Stimulated activated naive CD8-positive, alpha-beta T cell treated with anti-CD3 and anti-CD28 coated beads, Interleukin-15, Interleukin-2, amounts not matched to agents 100 ng/mL and 50 ng/mL, for 24 hours (primary cell): Measurements from ENCODE around the gene ATP8A2.

ENCODE experiments used
- H3K27ac Mint-ChIP-seq: one replicate; pipeline ENCODE4 v1.8.0; 2021; ENCODE audit warnings: mild to moderate bottlenecking, mixed read lengths
- H3K27me3 Mint-ChIP-seq: one replicate; pipeline ENCODE4 v1.8.0; 2021; ENCODE audit warnings: mixed read lengths
- H3K36me3 Mint-ChIP-seq: one replicate; pipeline ENCODE4 v1.8.0; 2021; ENCODE audit warnings: low read depth, mixed read lengths
- H3K4me1 Mint-ChIP-seq: one replicate; pipeline ENCODE4 v1.8.0; 2021; ENCODE audit warnings: low read depth, mixed read lengths
- H3K4me3 Mint-ChIP-seq: one replicate; pipeline ENCODE4 v1.8.0; 2021; ENCODE audit warnings: mild to moderate bottlenecking, mixed read lengths
- H3K9me3 Mint-ChIP-seq: one replicate; pipeline ENCODE4 v1.8.0; 2021; ENCODE audit warnings: mixed read lengths

ATP8A2 gene

GRCh38 chr13:25847145-25847544 is 475.4 kb downstream of the ATP8A2 start:
- Mint-ChIP-seq H3K27me3 (peaks cover under 1% of the 10 kb centered on the region), H3K4me1 (peaks cover 42% of the 10 kb centered on the region), H3K27ac (no peak overlapping the region), H3K9me3 (no peaks in the 10 kb centered on the region), H3K36me3 (no peaks in the 10 kb centered on the region), H3K4me3 (no peak overlapping the region)

GRCh38 chr13:25847635-25848626 is 476.2 kb downstream of the ATP8A2 start:
- Mint-ChIP-seq H3K4me1 (peaks cover 42% of the 10 kb centered on the region), H3K36me3 (no peaks in the 10 kb centered on the region), H3K4me3 (no peak overlapping the region), H3K9me3 (no peaks in the 10 kb centered on the region), H3K27ac (peak overlapping the region; percentile 36), H3K27me3 (no peaks in the 10 kb centered on the region)

GRCh38 chr13:25848812-25849745 is 477.3 kb downstream of the ATP8A2 start:
- Mint-ChIP-seq H3K36me3 (no peaks in the 10 kb centered on the region), H3K27me3 (no peaks in the 10 kb centered on the region), H3K27ac (no peak overlapping the region), H3K4me3 (no peak overlapping the region), H3K9me3 (no peaks in the 10 kb centered on the region), H3K4me1 (peaks cover 42% of the 10 kb centered on the region)

GRCh38 chr13:25857830-25858229 is 486.1 kb downstream of the ATP8A2 start:
- Mint-ChIP-seq H3K9me3 (no peaks in the 10 kb centered on the region), H3K27ac (no peak overlapping the region), H3K4me3 (no peak overlapping the region), H3K36me3 (no peaks in the 10 kb centered on the region), H3K27me3 (no peaks in the 10 kb centered on the region), H3K4me1 (no peaks in the 10 kb centered on the region)

GRCh38 chr13:25859528-25859927 is 487.8 kb downstream of the ATP8A2 start:
- H3K9me3 Mint-ChIP-seq: no peaks in the 10 kb centered on the region
- H3K27me3 Mint-ChIP-seq: no peaks in the 10 kb centered on the region
- H3K4me1 Mint-ChIP-seq: no peaks in the 10 kb centered on the region
- H3K36me3 Mint-ChIP-seq: no peaks in the 10 kb centered on the region
- no peak overlapping the region for H3K27ac Mint-ChIP-seq
- no peak overlapping the region for H3K4me3 Mint-ChIP-seq

- no peaks in the 10 kb centered on the region for H3K9me3 Mint-ChIP-seq
- no peaks in the 10 kb centered on the region for H3K27me3 Mint-ChIP-seq
- no peak overlapping the region for H3K27ac Mint-ChIP-seq
- H3K4me3 Mint-ChIP-seq: no peak overlapping the region
- H3K4me1 Mint-ChIP-seq: no peaks in the 10 kb centered on the region
- H3K36me3 Mint-ChIP-seq: no peaks in the 10 kb centered on the region
These were observed 488.5 kb downstream of the ATP8A2 start for GRCh38 chr13:25860265-25860664.

- H3K27me3 Mint-ChIP-seq: no peaks in the 10 kb centered on the region
- no peaks in the 10 kb centered on the region for H3K4me1 Mint-ChIP-seq
- no peak overlapping the region for H3K27ac Mint-ChIP-seq
- H3K36me3 Mint-ChIP-seq: no peaks in the 10 kb centered on the region
- H3K9me3 Mint-ChIP-seq: no peaks in the 10 kb centered on the region
- no peak overlapping the region for H3K4me3 Mint-ChIP-seq
These were observed 489.1 kb downstream of the ATP8A2 start for GRCh38 chr13:25860862-25861261.

- no peaks in the 10 kb centered on the region for H3K4me1 Mint-ChIP-seq
- H3K9me3 Mint-ChIP-seq: no peaks in the 10 kb centered on the region
- no peaks in the 10 kb centered on the region for H3K27me3 Mint-ChIP-seq
- H3K36me3 Mint-ChIP-seq: no peaks in the 10 kb centered on the region
- no peak overlapping the region for H3K4me3 Mint-ChIP-seq
- H3K27ac Mint-ChIP-seq: no peak overlapping the region
These were observed 490.4 kb downstream of the ATP8A2 start for GRCh38 chr13:25862156-25862555.

GRCh38 chr13:25864116-25864515 is 492.3 kb downstream of the ATP8A2 start:
- Mint-ChIP-seq H3K27ac (no peak overlapping the region), H3K4me3 (no peak overlapping the region), H3K4me1 (peaks cover 2% of the 10 kb centered on the region), H3K36me3 (no peaks in the 10 kb centered on the region), H3K9me3 (no peaks in the 10 kb centered on the region), H3K27me3 (no peaks in the 10 kb centered on the region)

- H3K27ac Mint-ChIP-seq: no peak overlapping the region
- no peaks in the 10 kb centered on the region for H3K27me3 Mint-ChIP-seq
- peaks cover 2% of the 10 kb centered on the region for H3K4me1 Mint-ChIP-seq
- H3K9me3 Mint-ChIP-seq: no peaks in the 10 kb centered on the region
- no peak overlapping the region for H3K4me3 Mint-ChIP-seq
- H3K36me3 Mint-ChIP-seq: no peaks in the 10 kb centered on the region
These were observed 493.2 kb downstream of the ATP8A2 start for GRCh38 chr13:25864936-25865335.

- Mint-ChIP-seq H3K27me3 (no peaks in the 10 kb centered on the region), H3K4me3 (no peak overlapping the region), H3K36me3 (no peaks in the 10 kb centered on the region), H3K27ac (no peak overlapping the region), H3K4me1 (peaks cover 2% of the 10 kb centered on the region), H3K9me3 (no peaks in the 10 kb centered on the region)
These were observed 493.6 kb downstream of the ATP8A2 start for GRCh38 chr13:25865391-25865790.

GRCh38 chr13:25867038-25867437 is 495.3 kb downstream of the ATP8A2 start:
- no peaks in the 10 kb centered on the region for H3K27me3 Mint-ChIP-seq
- H3K4me3 Mint-ChIP-seq: no peak overlapping the region
- H3K4me1 Mint-ChIP-seq: peaks cover 19% of the 10 kb centered on the region
- H3K9me3 Mint-ChIP-seq: no peaks in the 10 kb centered on the region
- no peaks in the 10 kb centered on the region for H3K36me3 Mint-ChIP-seq
- no peak overlapping the region for H3K27ac Mint-ChIP-seq

GRCh38 chr13:25868490-25868889 is 496.7 kb downstream of the ATP8A2 start:
- H3K9me3 Mint-ChIP-seq: no peaks in the 10 kb centered on the region
- no peaks in the 10 kb centered on the region for H3K27me3 Mint-ChIP-seq
- H3K27ac Mint-ChIP-seq: no peak overlapping the region
- peaks cover 32% of the 10 kb centered on the region for H3K4me1 Mint-ChIP-seq
- H3K4me3 Mint-ChIP-seq: no peak overlapping the region
- no peaks in the 10 kb centered on the region for H3K36me3 Mint-ChIP-seq

- peaks cover 5% of the 10 kb centered on the region for H3K9me3 Mint-ChIP-seq
- H3K36me3 Mint-ChIP-seq: no peaks in the 10 kb centered on the region
- peaks cover 46% of the 10 kb centered on the region for H3K4me1 Mint-ChIP-seq
- H3K27ac Mint-ChIP-seq: no peak overlapping the region
- no peak overlapping the region for H3K4me3 Mint-ChIP-seq
- H3K27me3 Mint-ChIP-seq: no peaks in the 10 kb centered on the region
These were observed 498.2 kb downstream of the ATP8A2 start for GRCh38 chr13:25869941-25870340.
